HCT116 (cell line): ENCODE data around the gene RRAS2. TPM values are rescaled to one million over a fixed set of nuclear protein-coding genes. Genes with fewer than 3 reads are reported as not detected.

Source experiments
- ATAC-seq: fragments of 200-7000 bp; cut with Tn5 transposase; 2 replicates; pipeline ENCODE4 v1.9.1; 2020; ENCODE audit warnings: mild to moderate bottlenecking, moderate library complexity
- BruUV-seq: library from RNA; stranded (reverse); fragments of 400-500 nt; replicated peaks from 2 replicates; lab custom pipeline; 2021; lab: Mats Ljungman, UMichigan
- CTCF ChIA-PET: fragments of 300-600 bp; sonication (Branson Sonifier 250); formaldehyde crosslinking; loops from one replicate; lab custom pipeline; 2021; ENCODE audit warnings: antibody characterized with exemption; lab: Charles Lee
- POLR2A ChIA-PET: fragments of 300-600, 350-600 bp; sonication (Branson Sonifier 250); formaldehyde crosslinking; loops from one replicate; lab custom pipeline; 2021; ENCODE audit warnings: antibody characterized with exemption; lab: Charles Lee
- RAD21 ChIA-PET, 2 experiments: fragments of 300-600 bp; sonication (Branson Sonifier 250); formaldehyde crosslinking; loops; one replicate each; lab custom pipeline; 2023; ENCODE audit warnings: low total read pairs in 2 of 2; ENCODE audit not compliant: uncharacterized antibody in 2 of 2, unreplicated experiment in 2 of 2, low non-redundant PET in 1 of 2; lab: Charles Lee
- DNase-seq: peaks from one replicate; pipeline ENCODE4 v3.0.0-alpha.2; 2010; ENCODE audit warnings: low read depth, low spot score
- H2AFZ ChIP-seq: fragments of 200-600 bp; shearing (Covaris generic), sonication (generic); 2 replicates; pipeline ENCODE4 v1.6.1; 2017; ENCODE audit warnings: low read depth, mixed run types, mixed read lengths, antibody characterized with exemption, low read length; ENCODE audit not compliant: poor library complexity, severe bottlenecking
- H3K27ac ChIP-seq: 2 replicates; pipeline ENCODE4 v1.5.1; 2012; ENCODE audit warnings: low read depth, low read length
- H3K27me3 ChIP-seq: fragments of 200-600 bp; sonication (generic); 2 replicates; pipeline ENCODE4 v1.6.1; 2016; ENCODE audit warnings: mixed run types, low read length, mixed read lengths; ENCODE audit not compliant: insufficient read depth
- H3K36me3 ChIP-seq, 2 experiments: fragments of 200-500 bp in 1 of 2; fragments of 200-600 bp in 1 of 2; sonication (Bioruptor generic) in 1 of 2; sonication (generic) in 1 of 2; 2 replicates each; pipeline versions ENCODE4 v1.5.1 to v1.6.1; 2014 to 2016; ENCODE audit warnings: low read length in 2 of 2, inconsistent platforms in 1 of 2, mixed read lengths in 1 of 2, mixed run types in 1 of 2; ENCODE audit not compliant: insufficient read depth in 2 of 2, control insufficient read depth in 1 of 2
- H3K4me1 ChIP-seq, 2 experiments: fragments of 200-600 bp in 1 of 2; sonication (generic) in 1 of 2; 2 replicates each; pipeline versions ENCODE4 v1.5.1 to v1.6.1; 2012 to 2017; ENCODE audit warnings: low read length in 2 of 2, inconsistent platforms in 1 of 2, mild to moderate bottlenecking in 1 of 2, mixed read lengths in 1 of 2, mixed run types in 1 of 2, moderate library complexity in 1 of 2; ENCODE audit not compliant: insufficient read depth in 2 of 2, control insufficient read depth in 1 of 2
- H3K4me2 ChIP-seq: fragments of 200-600 bp; sonication (generic); 2 replicates; pipeline ENCODE4 v1.6.1; 2017; ENCODE audit warnings: mixed run types, low read length, mixed read lengths
- H3K4me3 ChIP-seq, 2 experiments: fragments of 200-600 bp in 1 of 2; sonication (generic) in 1 of 2; replicated peaks in 1 of 2; 2 replicates each; pipeline ENCODE4 v1.5.1; 2011 to 2016; ENCODE audit warnings: low read length in 2 of 2, control low read depth in 1 of 2, low read depth in 1 of 2, mild to moderate bottlenecking in 1 of 2, mixed read lengths in 1 of 2, mixed run types in 1 of 2
- H3K79me2 ChIP-seq: fragments of 200-600 bp; sonication (generic); 2 replicates; pipeline ENCODE4 v1.6.1; 2017; ENCODE audit warnings: mild to moderate bottlenecking, mixed run types, low read length, moderate library complexity, mixed read lengths; ENCODE audit not compliant: insufficient read depth
- H3K9ac ChIP-seq: fragments of 200-600 bp; sonication (generic); 2 replicates; pipeline ENCODE4 v1.6.1; 2016; ENCODE audit warnings: low read length, mixed read lengths
- H3K9me2 ChIP-seq: fragments of 200-600 bp; sonication (generic), shearing (Covaris generic); 2 replicates; pipeline ENCODE4 v1.6.1; 2017; ENCODE audit warnings: mixed run types, mild to moderate bottlenecking, moderate library complexity; ENCODE audit not compliant: insufficient read depth
- H3K9me3 ChIP-seq, 2 experiments: fragments of 200-500 bp in 1 of 2; fragments of 200-600 bp in 1 of 2; sonication (Bioruptor generic) in 1 of 2; sonication (generic) in 1 of 2; 2 replicates each; pipeline ENCODE4 v1.6.1; 2014 to 2017; ENCODE audit warnings: low read length in 2 of 2, mixed read lengths in 2 of 2, inconsistent platforms in 1 of 2, low read depth in 1 of 2, mild to moderate bottlenecking in 1 of 2, mixed run types in 1 of 2, moderate library complexity in 1 of 2; ENCODE audit not compliant: control insufficient read depth in 1 of 2, insufficient read depth in 1 of 2
- H4K20me1 ChIP-seq: fragments of 200-600 bp; sonication (generic), shearing (Covaris generic); 2 replicates; pipeline ENCODE4 v1.6.1; 2017; ENCODE audit warnings: mixed run types, mild to moderate bottlenecking, moderate library complexity; ENCODE audit not compliant: insufficient read depth
- ATF3 ChIP-seq: IDR thresholded peaks from 2 replicates; pipeline ENCODE4 v1.6.1; 2012
- CEBPB ChIP-seq: IDR thresholded peaks from 2 replicates; pipeline ENCODE4 v1.6.1; 2012; ENCODE audit warnings: low read depth
- CTCF ChIP-seq, 3 experiments: fragments of 200-600 bp in 1 of 3; sonication (generic) in 1 of 3; IDR thresholded peaks in 2 of 3; conservative IDR thresholded peaks in 1 of 3; 2 replicates each; pipeline ENCODE4 v1.5.1; 2012 to 2017; ENCODE audit warnings: low read depth in 2 of 3, low read length in 2 of 3, antibody characterized with exemption in 1 of 3, borderline replicate concordance in 1 of 3, control low read depth in 1 of 3, mild to moderate bottlenecking in 1 of 3, mixed read lengths in 1 of 3, mixed run types in 1 of 3, moderate library complexity in 1 of 3; ENCODE audit not compliant: insufficient read depth in 1 of 3
- EZH2 ChIP-seq: fragments of 200-600 bp; sonication (generic); IDR thresholded peaks from 2 replicates; pipeline ENCODE4 v1.6.1; 2017; ENCODE audit warnings: antibody characterized with exemption, mixed run types
- EZH2phosphoT487 ChIP-seq: fragments of 200-600 bp; IDR thresholded peaks from 2 replicates; pipeline ENCODE4 v1.6.1; 2018; ENCODE audit warnings: antibody characterized with exemption, borderline replicate concordance
- POLR2A ChIP-seq: IDR thresholded peaks from 2 replicates; pipeline ENCODE4 v1.7.0; 2011; ENCODE audit warnings: borderline replicate concordance; ENCODE audit not compliant: insufficient read depth, insufficient read length; ENCODE audit errors: extremely low read depth
- RAD21 ChIP-seq: IDR thresholded peaks from 2 replicates; pipeline ENCODE4 v1.6.1; 2012; ENCODE audit warnings: low read depth, mild to moderate bottlenecking
- TCF7L2 ChIP-seq: IDR thresholded peaks from 2 replicates; pipeline ENCODE4 v1.7.0; 2011; ENCODE audit warnings: borderline replicate concordance, inconsistent platforms; ENCODE audit not compliant: insufficient read depth, insufficient read length; ENCODE audit errors: extremely low read depth
- ZFX ChIP-seq: fragments of 450-650 bp; IDR thresholded peaks from 2 replicates; pipeline ENCODE4 v1.6.1; 2017
- ZNF274 ChIP-seq: fragments of 200-500 bp; sonication (Bioruptor generic); IDR thresholded peaks from 2 replicates; pipeline ENCODE4 v1.6.1; 2014; ENCODE audit warnings: mild to moderate bottlenecking, low read depth, low read length, inconsistent platforms
- intact Hi-C: fragments of 100-400 bp; cut with micrococcal nuclease; formaldehyde crosslinking; loops from 2 replicates; pipeline ENCODE4 v1.10.0; 2022
- total RNA-seq: library from RNA; stranded (reverse); gene quantifications from one replicate; pipeline ENCODE4 v1.2.1, GENCODE V29; 2021; ENCODE audit not compliant: unreplicated experiment

The RRAS2 gene
- total RNA-seq, 1 experiment from 2014 or later = 54.5 TPM

- Histone ChIP-seq H3K27me3 (no peaks in the 10 kb centered on the region), H2AFZ (no peak overlapping the region), H3K9me3 (no peaks in the 10 kb centered on the region), H3K4me2 (no peak overlapping the region), H3K9me2 (no peaks in the 10 kb centered on the region), H3K36me3 (no peaks in the 10 kb centered on the region), H3K4me3 (no peak overlapping the region), H3K27ac (no peak overlapping the region), H3K9ac (no peak overlapping the region), H4K20me1 (no peaks in the 10 kb centered on the region), H3K4me1 (peaks cover 3 to 17% of the 10 kb centered on the region in 2 experiments; a peak in 2 of 4 replicates), H3K79me2 (no peaks in the 10 kb centered on the region)
- ChIA-PET RAD21 (no interaction called here), CTCF (interaction anchor here (1.0 kb wide), 1 partner anchor 9 kb away, joined by 4 read pairs; no protein-coding TSS in a partner anchor), POLR2A (no interaction called here)
- TF ChIP-seq ATF3 (no peak), EZH2 (no peak), RAD21 (no peak), TCF7L2 (no peak), CEBPB (no peak), ZFX (no peak), ZNF274 (no peak), CTCF (IDR thresholded peaks at IDR 0.05 in 2 of 3, conservative IDR thresholded peaks at IDR 0.05 in 1 of 3; ENCODE audit: borderline replicate concordance in 1 of 3, insufficient read depth in 1 of 3, low read depth in 2 of 3, low read length in 2 of 3) (no peak), EZH2phosphoT487 (no peak), POLR2A (no peak)
- no TSS peak for BruUV-seq
- DNase-seq (no peak), ATAC-seq (no peak)
- intact Hi-C loops = no loop called here
Measured at GRCh38 chr11:14259186-14259784, 99.7 kb downstream of the RRAS2 start.
